ENCODE measurements around the gene SLC6A2. TPM values are rescaled to one million over a fixed set of nuclear protein-coding genes. Genes with fewer than 3 reads are reported as not detected.

SLC6A2 gene
- total and polyA plus RNA-seq, 2 experiments from 2014 or later, result 0.35 to 0.39 TPM

- Mint-ChIP-seq H3K36me3 (ENCODE audit: low read depth) (no peaks in the 10 kb centered on the region), H3K4me1 (no peaks in the 10 kb centered on the region; the same call in 2 of the 3 replicates), H3K27me3 (ENCODE audit: insufficient read depth, low read depth, poor library complexity) (peaks cover 14% of the 10 kb centered on the region), H3K4me3 (no peak overlapping the region), H3K27ac (no peak overlapping the region), H3K9me3 (peaks cover 4% of the 10 kb centered on the region; the same call in 1 of the 3 replicates)
- H3K79me2 ChIP-seq (replicated peaks; ENCODE audit: insufficient read depth), result no peaks in the 10 kb centered on the region
- DNase-seq (ENCODE audit: low spot score) (no peak), ATAC-seq (no peak)
- no peaks in the 10 kb centered on the region for H3F3A ChIP-seq (replicated peaks; ENCODE audit: low read depth)
- no peaks in the 10 kb centered on the region for H3K4me1 ChIP-seq (ENCODE audit: insufficient read depth)
- no peak overlapping the region for H3K27ac ChIP-seq (ENCODE audit: low read depth)
- H3K4me3 ChIP-seq, result no peak overlapping the region
- no peak overlapping the region for H2AFZ ChIP-seq
- no peaks in the 10 kb centered on the region for H3K9me2 ChIP-seq (ENCODE audit: insufficient read depth)
- H3K27me3 ChIP-seq (ENCODE audit: insufficient read depth), result no peaks in the 10 kb centered on the region
- no peaks in the 10 kb centered on the region for H3K36me3 ChIP-seq (ENCODE audit: insufficient read depth)
- H3K4me2 ChIP-seq, result no peak overlapping the region
- TF ChIP-seq REST (IDR thresholded peaks at IDR 0.05; ENCODE audit: unreplicated experiment), result no peak
- TF ChIP-seq ZNF331 (CRISPR knock-in tag; IDR thresholded peaks at IDR 0.05; ENCODE audit: low read depth), result no peak
- TF ChIP-seq CTCF (conservative IDR thresholded peaks at IDR 0.05; ENCODE audit: low read depth in 2 of 2), result no peak
- TF ChIP-seq ETS1 (IDR thresholded peaks at IDR 0.05), result no peak
- no peak for TF ChIP-seq JUNB (IDR thresholded peaks at IDR 0.05; ENCODE audit: unreplicated experiment)
- TF ChIP-seq NANOG (IDR thresholded peaks at IDR 0.05; ENCODE audit: borderline replicate concordance), result no peak
- no peak for TF ChIP-seq ZNF462 (CRISPR knock-in tag; IDR thresholded peaks at IDR 0.05)
- TF ChIP-seq STAT1 (IDR thresholded peaks at IDR 0.05; ENCODE audit: unreplicated experiment), result no peak
- H4K20me1 ChIP-seq (replicated peaks; ENCODE audit: insufficient read depth), result no peaks in the 10 kb centered on the region
Measured at GRCh38 chr16:55647343-55647742, 8.4 kb upstream of the SLC6A2 start.
